GM10266 (cell line): Measurements from ENCODE around the gene USHBP1.

Source experiments
- DNase-seq: peaks from one replicate; pipeline ENCODE4 v3.0.0; 2012; ENCODE audit errors: extremely low spot score
- TF ChIP-seq, protein P1 (sequence below): IDR thresholded peaks from 2 replicates; pipeline ENCODE4 v1.5.1; 2012; ENCODE audit warnings: mild to moderate bottlenecking, low read depth; ENCODE audit not compliant: control insufficient read depth, insufficient read depth; ENCODE audit errors: missing control alignments

The USHBP1 gene

GRCh38 chr19:17220207-17220758 lies 44.3 kb downstream of the USHBP1 start:
- TF ChIP-seq, protein P1, sequence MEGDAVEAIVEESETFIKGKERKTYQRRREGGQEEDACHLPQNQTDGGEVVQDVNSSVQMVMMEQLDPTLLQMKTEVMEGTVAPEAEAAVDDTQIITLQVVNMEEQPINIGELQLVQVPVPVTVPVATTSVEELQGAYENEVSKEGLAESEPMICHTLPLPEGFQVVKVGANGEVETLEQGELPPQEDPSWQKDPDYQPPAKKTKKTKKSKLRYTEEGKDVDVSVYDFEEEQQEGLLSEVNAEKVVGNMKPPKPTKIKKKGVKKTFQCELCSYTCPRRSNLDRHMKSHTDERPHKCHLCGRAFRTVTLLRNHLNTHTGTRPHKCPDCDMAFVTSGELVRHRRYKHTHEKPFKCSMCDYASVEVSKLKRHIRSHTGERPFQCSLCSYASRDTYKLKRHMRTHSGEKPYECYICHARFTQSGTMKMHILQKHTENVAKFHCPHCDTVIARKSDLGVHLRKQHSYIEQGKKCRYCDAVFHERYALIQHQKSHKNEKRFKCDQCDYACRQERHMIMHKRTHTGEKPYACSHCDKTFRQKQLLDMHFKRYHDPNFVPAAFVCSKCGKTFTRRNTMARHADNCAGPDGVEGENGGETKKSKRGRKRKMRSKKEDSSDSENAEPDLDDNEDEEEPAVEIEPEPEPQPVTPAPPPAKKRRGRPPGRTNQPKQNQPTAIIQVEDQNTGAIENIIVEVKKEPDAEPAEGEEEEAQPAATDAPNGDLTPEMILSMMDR: no peak
- no peak for DNase-seq

DNA sequence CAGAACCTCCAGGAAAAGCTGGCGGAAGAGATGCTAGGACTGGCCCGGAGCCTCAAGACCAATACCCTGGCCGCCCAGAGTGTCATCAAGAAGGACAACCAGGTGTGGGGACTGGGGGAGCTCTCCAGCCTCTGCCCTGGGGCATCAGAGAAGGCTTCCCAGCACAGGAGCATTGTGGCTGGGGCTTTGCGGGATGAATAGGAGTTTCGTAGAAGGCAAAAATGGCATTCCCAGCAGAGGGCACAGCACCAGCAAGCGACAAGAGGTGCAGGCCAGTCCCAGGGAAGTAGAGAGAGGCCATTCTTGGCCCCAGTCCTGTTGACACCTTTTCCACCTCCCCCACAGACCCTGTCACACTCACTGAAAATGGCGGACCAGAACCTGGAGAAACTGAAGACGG lies 45.3 kb downstream of the USHBP1 start:
- no peak for DNase-seq
- TF ChIP-seq, protein P1: no peak

- TF ChIP-seq, protein P1: no peak
- no peak for DNase-seq
Measured at GRCh38 chr19:17216058-17216670, 48.4 kb downstream of the USHBP1 start.

GRCh38 chr19:17215127-17215971 lies 49.2 kb downstream of the USHBP1 start, which contains the start of gene USE1:
Gene USE1 (plus strand): TSS chr19:17215357. CDS start chr19:17215406, 49 bp downstream.
- DNase-seq: peak; percentile 91
- TF ChIP-seq, protein P1: no peak

DNA sequence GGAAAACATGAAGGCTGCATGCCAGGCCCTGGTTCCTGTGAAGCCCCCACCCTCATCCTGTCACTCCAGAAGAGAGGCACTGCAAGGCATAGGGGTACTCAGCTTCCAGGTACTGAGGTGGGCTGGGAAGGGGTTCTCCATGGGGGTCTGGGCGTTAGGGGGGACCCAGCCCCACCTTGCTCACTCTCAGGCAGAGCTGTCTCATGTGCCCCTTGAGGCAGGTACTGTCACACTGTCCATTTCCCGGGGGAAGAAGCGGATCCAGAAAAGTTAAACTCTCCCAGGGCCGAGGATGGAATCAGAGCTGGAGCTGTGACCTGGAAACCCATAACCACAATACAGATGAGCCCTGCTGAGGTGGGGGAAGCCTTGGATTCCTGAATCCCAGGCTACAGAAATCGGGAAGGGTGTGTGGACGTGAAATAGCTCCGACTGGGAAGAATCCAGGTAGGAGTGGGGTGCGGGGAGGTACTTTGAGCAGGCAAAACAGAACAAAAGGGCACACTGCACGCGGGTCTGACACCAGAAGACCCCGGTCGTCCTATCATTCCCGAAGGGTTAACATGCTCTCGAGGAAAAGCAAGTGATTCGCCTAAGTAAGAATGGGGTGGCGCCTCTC lies 49.9 kb downstream of the USHBP1 start:
- no peak for DNase-seq
- TF ChIP-seq, protein P1: no peak

DNA sequence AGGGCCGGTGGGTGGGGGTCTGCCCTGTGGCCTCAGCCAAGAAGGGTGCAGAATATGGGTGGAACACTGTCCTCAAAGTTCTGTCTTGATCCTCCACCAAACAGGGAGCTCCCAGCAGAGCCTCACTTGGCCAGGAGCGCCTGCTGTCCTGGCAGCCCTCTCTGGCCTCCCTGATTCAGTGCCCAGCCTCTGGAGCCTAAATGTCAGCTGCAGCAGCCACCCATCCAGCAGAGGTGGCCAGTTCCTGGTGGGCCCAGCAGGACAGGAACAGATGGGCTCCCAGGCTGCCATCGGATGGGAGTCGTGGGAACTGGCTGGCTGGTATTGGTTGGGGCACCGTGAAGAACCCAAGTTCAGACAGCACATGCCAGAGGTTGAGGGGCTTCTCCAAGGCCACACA lies 51.2 kb downstream of the USHBP1 start:
- TF ChIP-seq, protein P1: no peak
- DNase-seq: no peak
